Hepatocyte (in vitro differentiated cells): Measurements from ENCODE around the gene PLCXD3. TPM values are rescaled to one million over a fixed set of nuclear protein-coding genes. Genes with fewer than 3 reads are reported as not detected.

Experiments used
- DNase-seq: peaks from one replicate; pipeline ENCODE4 v3.0.0-alpha.2; 2016; ENCODE audit warnings: low spot score
- H2AFZ ChIP-seq: fragments of 200-600 bp; sonication (generic); 2 replicates; pipeline ENCODE4 v1.6.0; 2016; ENCODE audit warnings: antibody characterized with exemption, mild to moderate bottlenecking
- H3K27ac ChIP-seq: fragments of 200-600 bp; sonication (generic); 2 replicates; pipeline ENCODE4 v1.5.1; 2016; ENCODE audit warnings: mild to moderate bottlenecking
- H3K27me3 ChIP-seq: fragments of 200-600 bp; sonication (generic); 2 replicates; pipeline ENCODE4 v1.6.1; 2016
- H3K36me3 ChIP-seq: fragments of 200-600 bp; sonication (generic); replicated peaks from 2 replicates; pipeline ENCODE4 v1.5.1; 2016; ENCODE audit warnings: low read depth; ENCODE audit not compliant: insufficient read depth
- H3K4me1 ChIP-seq: fragments of 200-600 bp; sonication (generic); 2 replicates; pipeline ENCODE4 v1.5.1; 2016; ENCODE audit warnings: mild to moderate bottlenecking, moderate library complexity; ENCODE audit not compliant: insufficient read depth
- H3K4me2 ChIP-seq: fragments of 200-600 bp; sonication (generic); 2 replicates; pipeline ENCODE4 v1.6.0; 2016
- H3K4me3 ChIP-seq: fragments of 200-600 bp; sonication (generic); 2 replicates; pipeline ENCODE4 v1.5.1; 2016; ENCODE audit warnings: mild to moderate bottlenecking
- H3K79me2 ChIP-seq: fragments of 200-600 bp; sonication (generic); 2 replicates; pipeline ENCODE4 v1.6.0; 2017; ENCODE audit warnings: mild to moderate bottlenecking
- H3K9me2 ChIP-seq: fragments of 200-600 bp; sonication (generic); replicated peaks from 2 replicates; pipeline ENCODE4 v1.6.0; 2017; ENCODE audit warnings: mild to moderate bottlenecking; ENCODE audit not compliant: insufficient read depth
- H3K9me3 ChIP-seq: fragments of 200-600 bp; sonication (generic); 2 replicates; pipeline ENCODE4 v1.5.1; 2016; ENCODE audit warnings: low read depth, mild to moderate bottlenecking
- H4K20me1 ChIP-seq: fragments of 200-600 bp; sonication (generic); 2 replicates; pipeline ENCODE4 v1.6.0; 2016; ENCODE audit warnings: mild to moderate bottlenecking; ENCODE audit not compliant: insufficient read depth, poor library complexity, severe bottlenecking
- EZH2 ChIP-seq: fragments of 200-600 bp; sonication (generic); IDR thresholded peaks from 2 replicates; pipeline ENCODE4 v1.6.1; 2016; ENCODE audit warnings: antibody characterized with exemption, mild to moderate bottlenecking, borderline replicate concordance
- EZH2phosphoT487 ChIP-seq: fragments of 200-600 bp; sonication (generic); IDR thresholded peaks from one replicate; pipeline ENCODE4 v1.6.1; 2018; ENCODE audit warnings: antibody characterized with exemption, mild to moderate bottlenecking, low read depth, moderate library complexity; ENCODE audit not compliant: unreplicated experiment, severe bottlenecking
- WGBS: methylation state at CpG from one replicate; pipeline ENCODE4 v1.1.6; 2016; ENCODE audit warnings: low lambda C conversion rate; ENCODE audit errors: missing lambda C conversion rate; 5-methylcytosine and 5-hydroxymethylcytosine counted together
- polyA plus RNA-seq: library from polyadenylated mRNA; unstranded; fragments of >200 nt; fragmentation: Nextera tagmentation; extraction: Ambion mirVana; gene quantifications from 2 replicates; pipeline ENCODE4 v1.2.1, GENCODE V29; 2016
- total RNA-seq: library from RNA; depleted of rRNA; stranded (reverse); fragments of >200 nt; gene quantifications from 2 replicates; pipeline ENCODE4 v1.2.3, GENCODE V29; 2014
- TF ChIP-seq, protein P1 (sequence below): fragments of 200-600 bp; sonication (generic); IDR thresholded peaks from 2 replicates; pipeline ENCODE4 v1.5.1; 2016; ENCODE audit warnings: antibody characterized with exemption, mild to moderate bottlenecking; ENCODE audit not compliant: poor library complexity

The PLCXD3 gene
- total and polyA plus RNA-seq, 2 experiments from 2014 or later, result 0.47 to 2.2 TPM

DNA sequence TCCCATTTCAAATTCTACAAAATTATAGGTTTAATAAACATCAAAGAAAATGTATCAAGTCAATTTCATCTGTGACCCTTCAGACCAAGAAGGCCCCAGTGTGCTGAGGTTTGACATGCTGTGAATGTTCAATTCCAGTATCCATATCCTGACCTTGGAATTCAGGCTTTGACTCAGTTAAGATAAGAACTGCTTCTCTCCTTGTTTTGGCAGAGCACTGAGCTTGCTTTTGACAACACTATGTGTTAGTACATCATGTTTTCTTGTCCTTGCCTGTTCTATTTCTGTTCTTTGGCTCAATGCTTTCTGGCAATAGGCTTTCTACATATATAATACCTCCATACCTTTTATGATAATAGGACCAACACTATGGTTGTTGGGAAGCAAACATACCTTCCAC is 105.6 kb downstream of the PLCXD3 start:
- no peaks in the 10 kb centered on the region for H3K79me2 ChIP-seq
- no peak overlapping the region for H2AFZ ChIP-seq
- H3K9me3 ChIP-seq, result no peaks in the 10 kb centered on the region
- no peak overlapping the region for H3K4me2 ChIP-seq
- no peak overlapping the region for H3K4me3 ChIP-seq
- H3K27ac ChIP-seq, result peak overlapping the region; percentile 22
- DNase-seq, result no peak
- TF ChIP-seq, protein P1, sequence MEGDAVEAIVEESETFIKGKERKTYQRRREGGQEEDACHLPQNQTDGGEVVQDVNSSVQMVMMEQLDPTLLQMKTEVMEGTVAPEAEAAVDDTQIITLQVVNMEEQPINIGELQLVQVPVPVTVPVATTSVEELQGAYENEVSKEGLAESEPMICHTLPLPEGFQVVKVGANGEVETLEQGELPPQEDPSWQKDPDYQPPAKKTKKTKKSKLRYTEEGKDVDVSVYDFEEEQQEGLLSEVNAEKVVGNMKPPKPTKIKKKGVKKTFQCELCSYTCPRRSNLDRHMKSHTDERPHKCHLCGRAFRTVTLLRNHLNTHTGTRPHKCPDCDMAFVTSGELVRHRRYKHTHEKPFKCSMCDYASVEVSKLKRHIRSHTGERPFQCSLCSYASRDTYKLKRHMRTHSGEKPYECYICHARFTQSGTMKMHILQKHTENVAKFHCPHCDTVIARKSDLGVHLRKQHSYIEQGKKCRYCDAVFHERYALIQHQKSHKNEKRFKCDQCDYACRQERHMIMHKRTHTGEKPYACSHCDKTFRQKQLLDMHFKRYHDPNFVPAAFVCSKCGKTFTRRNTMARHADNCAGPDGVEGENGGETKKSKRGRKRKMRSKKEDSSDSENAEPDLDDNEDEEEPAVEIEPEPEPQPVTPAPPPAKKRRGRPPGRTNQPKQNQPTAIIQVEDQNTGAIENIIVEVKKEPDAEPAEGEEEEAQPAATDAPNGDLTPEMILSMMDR, result no peak
- TF ChIP-seq EZH2 (no peak), EZH2phosphoT487 (no peak)
- H3K9me2 ChIP-seq, result no peaks in the 10 kb centered on the region
- peaks cover 7% of the 10 kb centered on the region for H3K4me1 ChIP-seq
- no peaks in the 10 kb centered on the region for H3K27me3 ChIP-seq
- no peaks in the 10 kb centered on the region for H3K36me3 ChIP-seq
- H4K20me1 ChIP-seq, result no peaks in the 10 kb centered on the region

DNA sequence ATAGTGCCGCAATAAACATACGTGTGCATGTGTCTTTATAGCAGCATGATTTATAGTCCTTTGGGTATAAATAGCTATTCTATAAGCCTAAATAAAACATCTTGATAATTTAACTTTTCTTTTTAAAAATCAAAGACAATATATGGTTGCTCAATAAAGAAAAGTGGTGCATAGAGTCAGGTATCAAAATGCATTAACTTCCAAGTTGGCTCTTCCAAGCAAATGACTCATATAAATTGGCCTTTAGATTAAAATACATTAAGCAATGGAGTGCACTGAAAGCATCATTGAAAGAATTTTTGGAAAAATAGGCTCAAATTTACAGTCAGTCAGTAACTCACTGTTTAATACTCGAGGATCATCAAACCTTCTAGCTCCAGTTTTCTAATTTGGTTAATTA is 106.6 kb downstream of the PLCXD3 start:
- Histone ChIP-seq H3K9me3 (peaks cover 7% of the 10 kb centered on the region), H3K4me1 (peaks cover 1% of the 10 kb centered on the region), H3K27me3 (no peaks in the 10 kb centered on the region), H3K36me3 (no peaks in the 10 kb centered on the region), H3K27ac (no peak overlapping the region), H3K79me2 (no peaks in the 10 kb centered on the region), H4K20me1 (no peaks in the 10 kb centered on the region), H3K4me2 (no peak overlapping the region), H3K4me3 (no peak overlapping the region), H2AFZ (no peak overlapping the region), H3K9me2 (no peaks in the 10 kb centered on the region)
- DNase-seq, result no peak
- WGBS, result 94% methylated on average over 3 of the region's 3 CpGs
- TF ChIP-seq EZH2phosphoT487 (no peak), EZH2 (no peak)
- TF ChIP-seq, protein P1, result no peak

DNA sequence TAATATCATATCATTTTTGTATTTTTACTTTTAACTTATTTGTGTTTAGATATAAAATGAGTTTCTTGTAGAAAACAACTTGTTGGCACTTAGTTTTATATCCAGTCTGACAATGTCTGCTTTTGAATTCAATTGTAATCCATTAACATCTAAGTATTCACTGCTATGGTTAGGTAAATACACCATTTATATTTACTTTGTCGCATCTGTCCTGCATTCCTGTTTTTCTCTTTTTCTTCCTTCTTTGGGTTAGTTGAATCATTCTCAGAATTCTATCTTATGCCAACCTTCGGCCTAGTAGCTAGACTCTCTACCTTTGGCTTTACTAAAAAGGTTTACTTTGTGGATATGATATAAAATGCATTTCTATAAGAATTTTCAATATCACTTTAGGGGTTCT is 107.6 kb downstream of the PLCXD3 start:
- Histone ChIP-seq H3K4me2 (no peak overlapping the region), H3K9me3 (peaks cover 8% of the 10 kb centered on the region)

More for the DNA sequence above, 107.6 kb downstream of the PLCXD3 start:
- no peaks in the 10 kb centered on the region for H4K20me1 ChIP-seq
- H3K4me3 ChIP-seq, result no peak overlapping the region
- no peak for TF ChIP-seq EZH2
- no peak for TF ChIP-seq EZH2phosphoT487
- TF ChIP-seq, protein P1, result no peak
- no peaks in the 10 kb centered on the region for H3K4me1 ChIP-seq
- no peaks in the 10 kb centered on the region for H3K27me3 ChIP-seq
- H3K79me2 ChIP-seq, result no peaks in the 10 kb centered on the region
- no peaks in the 10 kb centered on the region for H3K36me3 ChIP-seq
- H3K27ac ChIP-seq, result no peak overlapping the region
- no peak for DNase-seq
- WGBS, result 88% methylated on average over 2 of the region's 2 CpGs
- H2AFZ ChIP-seq, result no peak overlapping the region
- no peaks in the 10 kb centered on the region for H3K9me2 ChIP-seq
